Amniotic stem cell (primary cell): ENCODE data around the gene RGPD8.
"Not testable (repeated sequence)": the region's sequence is repeated elsewhere in the genome, so short reads cannot be mapped to it uniquely, and the experiment has no call there.

Experiments used
- DNase-seq: peaks from one replicate; lab custom pipeline; 2025; lab: John Stamatoyannopoulos, UW

RGPD8 gene

GRCh38 chr2:112435716-112436431, 2.4 kb upstream of the RGPD8 start:
- not testable (repeated sequence) for DNase-seq

- not testable (repeated sequence) for DNase-seq
Observed at GRCh38 chr2:112434890-112435715, 1.7 kb upstream of the RGPD8 start.

GRCh38 chr2:112433932-112434730, 686 bp upstream of the RGPD8 start:
- DNase-seq: no peak

- not testable (repeated sequence) for DNase-seq
Observed at GRCh38 chr2:112432735-112433479, 538 bp downstream of the RGPD8 start.

GRCh38 chr2:112432390-112432734, 1.1 kb downstream of the RGPD8 start:
- DNase-seq: not testable (repeated sequence)

- DNase-seq: not testable (repeated sequence)
Observed at GRCh38 chr2:112431587-112432295, 1.7 kb downstream of the RGPD8 start.

GRCh38 chr2:112424553-112424952, 8.9 kb downstream of the RGPD8 start:
- DNase-seq: not testable (repeated sequence)

GRCh38 chr2:112416860-112417259, 16.6 kb downstream of the RGPD8 start:
- DNase-seq: not testable (repeated sequence)

GRCh38 chr2:112360055-112360454, 73.4 kb downstream of the RGPD8 start:
- DNase-seq: not testable (repeated sequence)

GRCh38 chr2:112354335-112354734, 79.1 kb downstream of the RGPD8 start:
- DNase-seq: not testable (repeated sequence)

GRCh38 chr2:112352809-112353603, 80.4 kb downstream of the RGPD8 start:
- DNase-seq: not testable (repeated sequence)

GRCh38 chr2:112352292-112352691, 81.2 kb downstream of the RGPD8 start:
- DNase-seq: not testable (repeated sequence)

- no peak for DNase-seq
Observed at GRCh38 chr2:112345030-112346027, 88.1 kb downstream of the RGPD8 start.

- DNase-seq: no peak
Observed at GRCh38 chr2:112343827-112344585, 89.4 kb downstream of the RGPD8 start.

- no peak for DNase-seq
Observed at GRCh38 chr2:112342067-112342550, 91.3 kb downstream of the RGPD8 start.

GRCh38 chr2:112340475-112341267, 92.8 kb downstream of the RGPD8 start:
- no peak for DNase-seq

GRCh38 chr2:112339986-112340385, 93.5 kb downstream of the RGPD8 start:
- DNase-seq: no peak
